Natural killer cell (primary cell): ENCODE measurements around the gene AKR1B15. TPM values are rescaled to one million over a fixed set of nuclear protein-coding genes. Genes with fewer than 3 reads are reported as not detected.

ENCODE experiments used
- ATAC-seq, 3 donors: fragments of 150-1000 bp in 2 of 3; fragments of 200-7000 bp in 1 of 3; cut with Tn5 transposase; 1 replicate in 1 of 3; 2 replicates in 2 of 3; pipeline ENCODE4 v1.10.0; 2021; ENCODE audit warnings: mild to moderate bottlenecking in 2 of 3, moderate library complexity in 2 of 3
- DNase-seq, 2 donors: peaks; one replicate each; pipeline versions ENCODE4 v3.0.0 to v3.0.0-alpha.2; 2013 to 2021; ENCODE audit warnings: mixed read lengths in 1 of 2
- H3K27ac ChIP-seq: one replicate; pipeline ENCODE4 v1.5.1; 2013; ENCODE audit warnings: mild to moderate bottlenecking, low read length
- H3K27me3 ChIP-seq: one replicate; pipeline ENCODE4 v1.6.1; 2013; ENCODE audit warnings: low read length; ENCODE audit not compliant: control insufficient read depth, insufficient read depth
- H3K36me3 ChIP-seq: one replicate; pipeline ENCODE4 v1.6.1; 2013; ENCODE audit warnings: low read length; ENCODE audit not compliant: control insufficient read depth, insufficient read depth
- H3K4me1 ChIP-seq: one replicate; pipeline ENCODE4 v1.6.1; 2013; ENCODE audit warnings: low read length; ENCODE audit not compliant: control insufficient read depth, insufficient read depth
- H3K4me3 ChIP-seq: one replicate; pipeline ENCODE4 v1.5.1; 2013; ENCODE audit warnings: low read length
- H3K9me3 ChIP-seq: one replicate; pipeline ENCODE4 v1.6.1; 2013; ENCODE audit warnings: low read length; ENCODE audit not compliant: control insufficient read depth, insufficient read depth
- H3K27ac Mint-ChIP-seq, 2 donors: one replicate each; pipeline ENCODE4 v1.8.0; 2022; ENCODE audit warnings: mild to moderate bottlenecking in 2 of 2, mixed read lengths in 2 of 2, moderate library complexity in 1 of 2
- H3K27me3 Mint-ChIP-seq, 2 donors: one replicate each; pipeline ENCODE4 v1.8.0; 2022; ENCODE audit warnings: low read depth in 2 of 2, mixed read lengths in 2 of 2
- H3K36me3 Mint-ChIP-seq: one replicate; pipeline ENCODE4 v1.8.0; 2022; ENCODE audit warnings: mixed read lengths
- H3K4me1 Mint-ChIP-seq, 2 donors: one replicate each; pipeline ENCODE4 v1.8.0; 2022; ENCODE audit warnings: mixed read lengths in 2 of 2
- H3K4me3 Mint-ChIP-seq: one replicate; pipeline ENCODE4 v1.8.0; 2022; ENCODE audit warnings: mild to moderate bottlenecking, moderate library complexity, mixed read lengths
- H3K9me3 Mint-ChIP-seq, 2 donors: one replicate each; pipeline ENCODE4 v1.8.0; 2022; ENCODE audit warnings: mixed read lengths in 2 of 2
- WGBS: methylation state at CpG from one replicate; pipeline ENCODE4 v1.1.7; 2013; ENCODE audit warnings: missing lambda C conversion rate; ENCODE audit not compliant: insufficient coverage; 5-methylcytosine and 5-hydroxymethylcytosine counted together
- intact Hi-C: fragments of 100-400 bp; cut with micrococcal nuclease; formaldehyde crosslinking; loops from one replicate; pipeline ENCODE4 v1.14.2; 2022
- total RNA-seq, 4 donors: library from RNA; stranded (reverse); fragments of 120-200 nt in 1 of 4; gene quantifications; one replicate each; pipeline versions ENCODE4 v1.2.3 to v1.2.4, GENCODE V29; 2013 to 2022
- TF ChIP-seq, protein P1 (sequence below): fragments of 200-600 bp; IDR thresholded peaks from one replicate; pipeline ENCODE4 v1.8.0; 2022; ENCODE audit warnings: antibody characterized with exemption

The AKR1B15 gene
- total RNA-seq, 3 donors from 2014 or later (not counting 1 experiment from before 2014, with no cell fraction given), result not detected

DNA sequence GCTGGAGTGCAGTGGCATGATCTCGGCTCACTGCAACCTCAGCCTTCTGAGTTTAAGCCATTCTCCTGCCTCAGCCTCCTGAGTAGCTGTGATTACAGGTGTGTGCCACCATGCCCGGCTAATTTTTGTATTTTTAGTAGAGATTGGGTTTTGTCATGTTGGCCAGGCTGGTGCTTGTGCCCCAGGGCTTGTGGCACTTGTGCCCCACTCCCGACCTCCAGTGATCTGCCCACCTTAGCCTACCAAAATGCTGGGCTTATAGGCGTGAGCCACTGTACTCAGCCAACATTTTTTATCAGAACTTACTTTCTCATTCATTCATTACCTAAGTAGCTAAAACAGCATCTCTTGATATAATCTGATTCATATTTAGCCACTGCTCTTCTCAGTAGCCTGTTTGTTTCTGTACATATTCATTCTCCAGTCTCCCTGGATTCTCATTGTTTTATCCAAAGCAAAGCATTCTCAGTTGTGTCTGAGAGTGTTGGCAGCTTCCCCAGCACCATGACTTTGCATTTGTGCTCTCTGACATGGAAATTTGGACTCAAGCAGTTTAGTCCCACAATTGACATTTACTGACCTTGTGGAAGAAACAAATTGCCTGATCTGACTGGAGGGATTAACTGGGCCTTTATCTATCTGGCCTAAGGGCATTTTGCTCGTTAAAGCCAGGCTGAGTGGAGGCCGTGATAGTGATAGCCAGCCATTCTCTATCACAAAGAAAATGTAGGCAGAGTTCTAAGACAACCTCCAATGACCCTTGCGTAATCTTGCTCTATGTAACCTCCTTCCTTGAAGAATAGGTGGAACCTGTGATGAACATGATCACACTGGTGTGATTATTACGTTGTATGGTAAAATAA is 44.9 kb downstream of the AKR1B15 start:
- Mint-ChIP-seq H3K9me3 (no peaks in the 10 kb centered on the region), H3K27ac (no peak overlapping the region), H3K27me3 (peaks cover 2 to 37% of the 10 kb centered on the region in 2 donors), H3K36me3 (no peaks in the 10 kb centered on the region), H3K4me3 (no peak overlapping the region), H3K4me1 (no peaks in the 10 kb centered on the region)
- intact Hi-C loops, result no loop called here
- TF ChIP-seq, protein P1, sequence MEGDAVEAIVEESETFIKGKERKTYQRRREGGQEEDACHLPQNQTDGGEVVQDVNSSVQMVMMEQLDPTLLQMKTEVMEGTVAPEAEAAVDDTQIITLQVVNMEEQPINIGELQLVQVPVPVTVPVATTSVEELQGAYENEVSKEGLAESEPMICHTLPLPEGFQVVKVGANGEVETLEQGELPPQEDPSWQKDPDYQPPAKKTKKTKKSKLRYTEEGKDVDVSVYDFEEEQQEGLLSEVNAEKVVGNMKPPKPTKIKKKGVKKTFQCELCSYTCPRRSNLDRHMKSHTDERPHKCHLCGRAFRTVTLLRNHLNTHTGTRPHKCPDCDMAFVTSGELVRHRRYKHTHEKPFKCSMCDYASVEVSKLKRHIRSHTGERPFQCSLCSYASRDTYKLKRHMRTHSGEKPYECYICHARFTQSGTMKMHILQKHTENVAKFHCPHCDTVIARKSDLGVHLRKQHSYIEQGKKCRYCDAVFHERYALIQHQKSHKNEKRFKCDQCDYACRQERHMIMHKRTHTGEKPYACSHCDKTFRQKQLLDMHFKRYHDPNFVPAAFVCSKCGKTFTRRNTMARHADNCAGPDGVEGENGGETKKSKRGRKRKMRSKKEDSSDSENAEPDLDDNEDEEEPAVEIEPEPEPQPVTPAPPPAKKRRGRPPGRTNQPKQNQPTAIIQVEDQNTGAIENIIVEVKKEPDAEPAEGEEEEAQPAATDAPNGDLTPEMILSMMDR, result no peak
- DNase-seq, result no peak
- ATAC-seq, result no peak
- WGBS, result 56% methylated on average over 8 of the region's 8 CpGs
- Histone ChIP-seq H3K36me3 (no peaks in the 10 kb centered on the region), H3K4me1 (no peaks in the 10 kb centered on the region), H3K27ac (no peak overlapping the region), H3K4me3 (no peak overlapping the region), H3K27me3 (no peaks in the 10 kb centered on the region), H3K9me3 (no peaks in the 10 kb centered on the region)

DNA sequence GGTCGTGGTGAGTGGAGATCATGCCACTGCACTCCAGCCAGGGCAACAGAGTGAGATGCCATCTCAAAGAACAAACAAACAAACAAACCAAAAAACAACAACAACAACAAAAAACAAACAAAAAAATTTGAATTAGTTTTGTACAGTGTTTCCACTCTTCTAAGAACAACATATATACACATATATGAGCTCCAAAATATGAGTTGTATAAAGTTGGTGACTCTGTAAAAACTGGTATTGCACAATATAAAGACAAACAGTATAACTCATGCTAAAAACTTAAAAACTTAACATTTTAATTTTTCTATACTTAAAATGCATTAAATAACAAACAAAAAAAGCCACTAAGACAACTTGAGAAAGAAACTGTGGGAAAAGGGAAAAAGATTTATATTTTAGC is 46.0 kb downstream of the AKR1B15 start:
- WGBS, result 50% methylated on average over 1 of the region's 1 CpG
- no peak for ATAC-seq
- Histone ChIP-seq H3K4me3 (no peak overlapping the region), H3K36me3 (no peaks in the 10 kb centered on the region), H3K27me3 (no peaks in the 10 kb centered on the region), H3K9me3 (no peaks in the 10 kb centered on the region), H3K27ac (no peak overlapping the region), H3K4me1 (no peaks in the 10 kb centered on the region)
- no peak for DNase-seq
- no peaks in the 10 kb centered on the region for H3K9me3 Mint-ChIP-seq
- intact Hi-C loops, result no loop called here
- H3K27ac Mint-ChIP-seq, result no peak overlapping the region
- TF ChIP-seq, protein P1, result no peak
- no peaks in the 10 kb centered on the region for H3K36me3 Mint-ChIP-seq
- H3K4me3 Mint-ChIP-seq, result no peak overlapping the region
- peaks cover 0 to 42% of the 10 kb centered on the region in 2 donors for H3K27me3 Mint-ChIP-seq
- H3K4me1 Mint-ChIP-seq, result no peaks in the 10 kb centered on the region

DNA sequence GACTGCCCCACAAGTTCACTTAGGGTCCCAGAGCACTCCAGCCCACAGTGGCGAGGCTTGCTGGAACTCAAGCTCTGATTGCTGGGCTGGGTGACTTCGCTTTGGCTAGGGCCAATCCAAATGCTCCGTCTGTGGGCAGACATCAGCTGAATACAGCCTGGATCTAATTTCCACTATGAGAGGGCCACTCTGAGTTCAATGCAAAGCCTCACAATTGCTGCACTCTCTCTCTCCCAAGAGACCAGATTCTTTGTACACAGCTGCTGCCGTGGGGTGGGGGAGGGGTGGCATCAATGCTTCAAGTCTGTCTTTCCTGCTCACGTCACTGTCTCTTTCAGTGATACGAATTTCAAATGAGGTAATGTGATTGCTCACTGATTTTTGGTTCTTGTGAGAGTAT is 50.5 kb downstream of the AKR1B15 start:
- H3K27me3 Mint-ChIP-seq, result peaks cover 10 to 43% of the 10 kb centered on the region in 2 donors
- ATAC-seq, result no peak
- Histone ChIP-seq H3K4me1 (no peaks in the 10 kb centered on the region), H3K9me3 (no peaks in the 10 kb centered on the region), H3K27ac (no peak overlapping the region), H3K36me3 (no peaks in the 10 kb centered on the region), H3K27me3 (no peaks in the 10 kb centered on the region), H3K4me3 (no peak overlapping the region)
- TF ChIP-seq, protein P1, result no peak
- DNase-seq, result no peak
- no peaks in the 10 kb centered on the region for H3K4me1 Mint-ChIP-seq
- H3K9me3 Mint-ChIP-seq, result no peaks in the 10 kb centered on the region
- 75% methylated on average over 5 of the region's 6 CpGs for WGBS
- intact Hi-C loops, result no loop called here
- no peak overlapping the region for H3K4me3 Mint-ChIP-seq
- H3K36me3 Mint-ChIP-seq, result no peaks in the 10 kb centered on the region
- H3K27ac Mint-ChIP-seq, result no peak overlapping the region
